GM18507 (cell line): Measurements from ENCODE around the gene SNX14.
"Not testable (repeated sequence)": the region's sequence is repeated elsewhere in the genome, so short reads cannot be mapped to it uniquely, and the experiment has no call there.

ENCODE experiments used
- DNase-seq: peaks from one replicate; pipeline ENCODE4 v3.0.0; 2011; ENCODE audit warnings: low read depth; ENCODE audit not compliant: insufficient read length; ENCODE audit errors: extremely low spot score
- FAIRE-seq: peaks from 2 replicates; lab custom pipeline; 2011; peaks lifted over from hg19 to GRCh38; lab: Jason Lieb, UNC

Gene SNX14

GRCh38 chr6:85544776-85545175, 48.9 kb downstream of the SNX14 start:
- DNase-seq (no peak), FAIRE-seq (no peak)

- FAIRE-seq = peak; percentile 55
- DNase-seq = no peak
These were observed 56.6 kb downstream of the SNX14 start for GRCh38 chr6:85537055-85537494.

GRCh38 chr6:85524281-85524680, 69.4 kb downstream of the SNX14 start:
- not testable (repeated sequence) for DNase-seq, FAIRE-seq

GRCh38 chr6:85516168-85516567, 77.5 kb downstream of the SNX14 start:
- DNase-seq (no peak), FAIRE-seq (no peak)

- DNase-seq (no peak), FAIRE-seq (peak; percentile 66)
These were observed 87.1 kb downstream of the SNX14 start for GRCh38 chr6:85506441-85507093.

- DNase-seq = no peak
- FAIRE-seq = no peak
These were observed 94.9 kb downstream of the SNX14 start for GRCh38 chr6:85498596-85499258.

GRCh38 chr6:85496856-85497255, 96.8 kb downstream of the SNX14 start:
- DNase-seq (no peak), FAIRE-seq (no peak)

- DNase-seq (no peak), FAIRE-seq (no peak)
These were observed 97.6 kb downstream of the SNX14 start for GRCh38 chr6:85496009-85496579.

- DNase-seq (no peak), FAIRE-seq (no peak)
These were observed 98.8 kb downstream of the SNX14 start for GRCh38 chr6:85494547-85495536.

GRCh38 chr6:85493389-85493788, 100.3 kb downstream of the SNX14 start:
- DNase-seq (no peak), FAIRE-seq (no peak)

GRCh38 chr6:85490516-85491248, 103.0 kb downstream of the SNX14 start:
- DNase-seq (no peak), FAIRE-seq (no peak)

- FAIRE-seq (no peak), DNase-seq (no peak)
These were observed 108.7 kb downstream of the SNX14 start for GRCh38 chr6:85484948-85485347.

- DNase-seq = no peak
- FAIRE-seq = no peak
These were observed 109.8 kb downstream of the SNX14 start for GRCh38 chr6:85483846-85484245.

- peak; percentile 45 for DNase-seq
- peak; percentile 84 for FAIRE-seq
These were observed 110.6 kb downstream of the SNX14 start for GRCh38 chr6:85482905-85483700.

- DNase-seq (no peak), FAIRE-seq (no peak)
These were observed 111.3 kb downstream of the SNX14 start for GRCh38 chr6:85482206-85482904.

GRCh38 chr6:85479208-85479607, 114.5 kb downstream of the SNX14 start:
- DNase-seq = no peak
- FAIRE-seq = no peak

- DNase-seq (no peak), FAIRE-seq (no peak)
These were observed 117.1 kb downstream of the SNX14 start for GRCh38 chr6:85476532-85476931.

- no peak for DNase-seq
- no peak for FAIRE-seq
These were observed 119.9 kb downstream of the SNX14 start for GRCh38 chr6:85473748-85474147.
